ENCODE data around the gene ITGA3.

ITGA3 gene

DNA sequence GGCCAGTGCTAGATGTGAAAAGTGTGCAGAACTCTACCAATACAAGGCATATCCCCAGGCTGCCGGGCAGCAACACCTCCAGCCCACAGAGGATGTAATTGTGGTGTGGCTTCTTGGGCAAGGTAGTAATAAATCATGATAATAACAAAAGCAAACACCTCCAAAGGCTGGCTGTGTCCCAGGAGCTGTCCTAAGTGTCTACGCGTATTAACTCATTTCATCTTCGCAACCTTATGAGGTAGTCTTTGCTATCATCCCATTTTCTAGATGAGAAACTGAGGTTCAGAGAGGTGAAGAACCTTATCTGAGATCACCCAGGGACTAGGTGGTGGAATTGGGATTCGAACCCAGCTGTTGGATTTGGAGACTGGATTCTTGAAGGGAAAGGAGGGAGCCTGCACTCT lies 44.6 kb downstream of the ITGA3 start:
- H3K9me2 ChIP-seq (replicated peaks; ENCODE audit: insufficient read depth, low read length), result no peaks in the 10 kb centered on the region
- no peaks in the 10 kb centered on the region for H3K27me3 ChIP-seq (ENCODE audit: low read length)
- H4K20me1 ChIP-seq (ENCODE audit: low read depth, low read length), result no peaks in the 10 kb centered on the region
- H3K36me3 ChIP-seq (ENCODE audit: low read length), result no peaks in the 10 kb centered on the region
- H3K4me2 ChIP-seq (ENCODE audit: low read depth, low read length, poor library complexity, severe bottlenecking), result no peak overlapping the region
- H3K9me3 ChIP-seq (ENCODE audit: insufficient read depth, low read length), result no peaks in the 10 kb centered on the region
- H3K79me2 ChIP-seq (ENCODE audit: insufficient read depth, low read length), result no peaks in the 10 kb centered on the region
- no peak overlapping the region for H2AFZ ChIP-seq (ENCODE audit: low read depth, low read length, severe bottlenecking)
- H3K27ac ChIP-seq (ENCODE audit: low read depth, low read length), result no peak overlapping the region
- TF ChIP-seq, protein P1, sequence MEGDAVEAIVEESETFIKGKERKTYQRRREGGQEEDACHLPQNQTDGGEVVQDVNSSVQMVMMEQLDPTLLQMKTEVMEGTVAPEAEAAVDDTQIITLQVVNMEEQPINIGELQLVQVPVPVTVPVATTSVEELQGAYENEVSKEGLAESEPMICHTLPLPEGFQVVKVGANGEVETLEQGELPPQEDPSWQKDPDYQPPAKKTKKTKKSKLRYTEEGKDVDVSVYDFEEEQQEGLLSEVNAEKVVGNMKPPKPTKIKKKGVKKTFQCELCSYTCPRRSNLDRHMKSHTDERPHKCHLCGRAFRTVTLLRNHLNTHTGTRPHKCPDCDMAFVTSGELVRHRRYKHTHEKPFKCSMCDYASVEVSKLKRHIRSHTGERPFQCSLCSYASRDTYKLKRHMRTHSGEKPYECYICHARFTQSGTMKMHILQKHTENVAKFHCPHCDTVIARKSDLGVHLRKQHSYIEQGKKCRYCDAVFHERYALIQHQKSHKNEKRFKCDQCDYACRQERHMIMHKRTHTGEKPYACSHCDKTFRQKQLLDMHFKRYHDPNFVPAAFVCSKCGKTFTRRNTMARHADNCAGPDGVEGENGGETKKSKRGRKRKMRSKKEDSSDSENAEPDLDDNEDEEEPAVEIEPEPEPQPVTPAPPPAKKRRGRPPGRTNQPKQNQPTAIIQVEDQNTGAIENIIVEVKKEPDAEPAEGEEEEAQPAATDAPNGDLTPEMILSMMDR (IDR thresholded peaks at IDR 0.05; ENCODE audit: insufficient read depth, low read length, poor library complexity, severe bottlenecking), result no peak
- TF ChIP-seq EZH2phosphoT487 (conservative IDR thresholded peaks at IDR 0.05; ENCODE audit: low read length), result no peak
- H3F3A ChIP-seq (ENCODE audit: insufficient read depth), result no peaks in the 10 kb centered on the region
- no peak overlapping the region for H3K9ac ChIP-seq (ENCODE audit: low read length)
- no peak overlapping the region for H3K4me3 ChIP-seq (ENCODE audit: insufficient read depth, low read length, poor library complexity, severe bottlenecking)

DNA sequence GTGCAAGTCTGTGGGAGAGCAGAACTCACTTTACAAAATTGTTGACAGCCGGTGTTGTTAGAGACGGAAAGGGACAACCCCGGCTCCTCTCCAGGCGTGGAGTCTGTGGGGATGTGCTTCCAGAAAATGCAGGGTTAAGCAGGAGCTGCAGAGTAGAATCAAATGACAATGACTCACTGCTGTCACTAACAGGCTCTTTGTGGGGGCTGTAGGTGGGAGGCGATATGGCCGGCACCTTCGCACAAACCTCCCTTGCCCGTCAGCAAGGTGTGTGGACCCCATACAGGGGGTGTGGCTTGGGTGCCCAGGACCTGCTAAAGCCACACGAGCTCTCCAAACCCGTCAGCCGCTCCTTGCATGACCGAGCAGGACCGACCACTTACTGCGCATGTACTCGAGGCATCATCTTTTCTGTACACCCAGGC lies 45.0 kb downstream of the ITGA3 start:
- Histone ChIP-seq H2AFZ (ENCODE audit: low read depth, low read length, severe bottlenecking) (no peak overlapping the region), H3F3A (ENCODE audit: insufficient read depth) (no peaks in the 10 kb centered on the region), H3K9me3 (ENCODE audit: insufficient read depth, low read length) (no peaks in the 10 kb centered on the region), H4K20me1 (ENCODE audit: low read depth, low read length) (no peaks in the 10 kb centered on the region), H3K9me2 (replicated peaks; ENCODE audit: insufficient read depth, low read length) (no peaks in the 10 kb centered on the region), H3K79me2 (ENCODE audit: insufficient read depth, low read length) (no peaks in the 10 kb centered on the region), H3K9ac (ENCODE audit: low read length) (no peak overlapping the region), H3K27me3 (ENCODE audit: low read length) (no peaks in the 10 kb centered on the region), H3K36me3 (ENCODE audit: low read length) (no peaks in the 10 kb centered on the region), H3K4me2 (ENCODE audit: low read depth, low read length, poor library complexity, severe bottlenecking) (no peak overlapping the region), H3K4me3 (ENCODE audit: insufficient read depth, low read length, poor library complexity, severe bottlenecking) (no peak overlapping the region), H3K27ac (ENCODE audit: low read depth, low read length) (no peak overlapping the region)
- TF ChIP-seq EZH2phosphoT487 (conservative IDR thresholded peaks at IDR 0.05; ENCODE audit: low read length), result no peak
- TF ChIP-seq, protein P1 (IDR thresholded peaks at IDR 0.05; ENCODE audit: insufficient read depth, low read length, poor library complexity, severe bottlenecking), result no peak

DNA sequence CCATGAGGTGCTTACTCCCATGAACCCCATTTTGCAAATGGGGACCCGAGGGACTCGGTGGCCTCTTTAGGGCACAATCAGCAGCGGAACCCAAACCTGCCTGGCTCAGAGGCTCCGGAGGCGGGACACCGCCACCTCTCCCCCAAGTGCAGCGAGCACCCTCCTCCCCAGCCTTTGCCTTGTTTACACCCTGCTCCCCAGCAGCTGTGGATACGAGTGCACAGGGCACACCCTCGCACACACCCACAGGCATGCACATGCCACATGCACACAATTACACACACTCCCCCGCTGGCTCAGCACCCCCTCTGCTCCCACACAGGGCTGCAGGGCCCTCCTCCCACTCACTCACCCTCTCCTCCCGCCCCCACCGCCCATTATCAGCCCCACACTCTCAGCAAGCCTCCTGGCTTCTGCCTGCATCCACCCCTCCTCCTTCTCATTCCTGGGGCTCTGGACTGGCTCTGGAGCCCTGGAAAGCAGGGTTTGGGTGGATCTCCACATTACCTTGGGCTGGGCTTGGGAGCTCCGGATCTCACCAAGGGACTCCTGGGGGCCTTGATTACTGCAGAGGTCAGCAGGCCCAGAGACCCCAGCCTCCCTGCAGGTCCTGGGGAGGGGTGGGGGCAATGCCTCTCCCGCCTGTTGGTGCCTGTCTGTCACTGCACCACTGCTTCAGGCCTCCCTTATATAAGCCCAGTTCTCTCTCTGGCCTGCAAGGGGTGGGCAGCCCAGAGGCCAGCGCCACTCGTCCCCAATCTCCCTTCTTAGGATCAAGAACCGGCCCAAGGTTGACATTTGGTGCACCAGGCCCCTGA lies 45.6 kb downstream of the ITGA3 start:
- Histone ChIP-seq H3F3A (ENCODE audit: insufficient read depth) (no peaks in the 10 kb centered on the region), H2AFZ (ENCODE audit: low read depth, low read length, severe bottlenecking) (no peak overlapping the region), H3K36me3 (ENCODE audit: low read length) (no peaks in the 10 kb centered on the region), H3K4me2 (ENCODE audit: low read depth, low read length, poor library complexity, severe bottlenecking) (no peak overlapping the region), H3K27ac (ENCODE audit: low read depth, low read length) (no peak overlapping the region), H3K9ac (ENCODE audit: low read length) (no peak overlapping the region), H3K27me3 (ENCODE audit: low read length) (no peaks in the 10 kb centered on the region), H3K4me3 (ENCODE audit: insufficient read depth, low read length, poor library complexity, severe bottlenecking) (no peak overlapping the region), H3K9me2 (replicated peaks; ENCODE audit: insufficient read depth, low read length) (no peaks in the 10 kb centered on the region), H3K9me3 (ENCODE audit: insufficient read depth, low read length) (no peaks in the 10 kb centered on the region), H4K20me1 (ENCODE audit: low read depth, low read length) (no peaks in the 10 kb centered on the region), H3K79me2 (ENCODE audit: insufficient read depth, low read length) (no peaks in the 10 kb centered on the region)
- no peak for TF ChIP-seq EZH2phosphoT487 (conservative IDR thresholded peaks at IDR 0.05; ENCODE audit: low read length)
- TF ChIP-seq, protein P1 (IDR thresholded peaks at IDR 0.05; ENCODE audit: insufficient read depth, low read length, poor library complexity, severe bottlenecking), result no peak

All from SU-DHL-6 (cell line).